ENCODE data around the gene ARL5A. TPM values are rescaled to one million over a fixed set of nuclear protein-coding genes. Genes with fewer than 3 reads are reported as not detected.

Gene ARL5A
- total RNA-seq, 1 donor from 2014 or later: 69.5 TPM

GRCh38 chr2:151815821-151816489 lies 12.3 kb downstream of the ARL5A start:
- TF ChIP-seq CTCF (conservative IDR thresholded peaks at IDR 0.05; ENCODE audit: low read depth, low read length): no peak
- DNase-seq (ENCODE audit: low read depth): no peak
- H3K4me3 ChIP-seq (ENCODE audit: low read depth, low read length): no peak overlapping the region

- TF ChIP-seq CTCF (conservative IDR thresholded peaks at IDR 0.05; ENCODE audit: low read depth, low read length): no peak
- no peak for DNase-seq (ENCODE audit: low read depth)
- no peak overlapping the region for H3K4me3 ChIP-seq (ENCODE audit: low read depth, low read length)
Observed at GRCh38 chr2:151810489-151810888, 17.7 kb downstream of the ARL5A start.

GRCh38 chr2:151809073-151809383 lies 19.2 kb downstream of the ARL5A start:
- no peak for TF ChIP-seq CTCF (conservative IDR thresholded peaks at IDR 0.05; ENCODE audit: low read depth, low read length)
- no peak for DNase-seq (ENCODE audit: low read depth)
- H3K4me3 ChIP-seq (ENCODE audit: low read depth, low read length): no peak overlapping the region

GRCh38 chr2:151808258-151809072 lies 19.8 kb downstream of the ARL5A start:
- peak; percentile 56 for TF ChIP-seq CTCF (conservative IDR thresholded peaks at IDR 0.05; ENCODE audit: low read depth, low read length)
- DNase-seq (ENCODE audit: low read depth): no peak
- no peak overlapping the region for H3K4me3 ChIP-seq (ENCODE audit: low read depth, low read length)

- no peak for TF ChIP-seq CTCF (conservative IDR thresholded peaks at IDR 0.05; ENCODE audit: low read depth, low read length)
- DNase-seq (ENCODE audit: low read depth): no peak
- H3K4me3 ChIP-seq (ENCODE audit: low read depth, low read length): no peak overlapping the region
Observed at GRCh38 chr2:151805961-151806360, 22.3 kb downstream of the ARL5A start.

GRCh38 chr2:151805343-151805742 lies 22.9 kb downstream of the ARL5A start:
- DNase-seq (ENCODE audit: low read depth): no peak
- TF ChIP-seq CTCF (conservative IDR thresholded peaks at IDR 0.05; ENCODE audit: low read depth, low read length): no peak

More at GRCh38 chr2:151805343-151805742, 22.9 kb downstream of the ARL5A start:
- no peak overlapping the region for H3K4me3 ChIP-seq (ENCODE audit: low read depth, low read length)
